ENCODE measurements around the gene SI. TPM values are rescaled to one million over a fixed set of nuclear protein-coding genes. Genes with fewer than 3 reads are reported as not detected.
"Not testable (repeated sequence)": the region's sequence is repeated elsewhere in the genome, so short reads cannot be mapped to it uniquely, and the experiment has no call there.

Gene SI
- total RNA-seq, 1 experiment from 2014 or later: not detected

DNA sequence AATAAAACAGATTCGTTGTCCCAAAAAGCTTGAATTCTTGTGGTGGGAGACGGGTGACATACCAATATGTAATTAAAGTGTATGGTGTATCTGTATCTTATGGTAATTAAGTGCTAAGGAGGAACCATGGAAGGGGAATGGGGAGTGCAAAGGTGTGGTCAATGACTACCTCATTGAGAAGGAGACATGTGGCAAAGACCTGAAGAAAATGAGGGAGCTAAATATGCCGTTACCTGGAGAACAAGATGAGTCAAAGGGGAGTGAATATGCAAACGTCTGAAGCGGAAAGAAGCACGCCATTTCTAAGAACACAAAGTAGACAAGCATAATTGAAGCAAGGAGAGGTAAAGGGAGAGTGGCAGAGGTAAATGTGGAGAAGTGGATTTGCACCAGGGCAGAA, 115.7 kb downstream of the SI start:
- H3K9me3 ChIP-seq (ENCODE audit: low read length): no peaks in the 10 kb centered on the region
- H3K4me1 ChIP-seq (ENCODE audit: insufficient read depth, low read length): no peaks in the 10 kb centered on the region
- no peak overlapping the region for H2AFZ ChIP-seq (ENCODE audit: low read length)
- TF ChIP-seq EZH2phosphoT487 (IDR thresholded peaks at IDR 0.05; ENCODE audit: borderline replicate concordance, low read length) (no peak), EZH2 (IDR thresholded peaks at IDR 0.05; ENCODE audit: low read length, unreplicated experiment) (no peak)
- TF ChIP-seq, protein P1, sequence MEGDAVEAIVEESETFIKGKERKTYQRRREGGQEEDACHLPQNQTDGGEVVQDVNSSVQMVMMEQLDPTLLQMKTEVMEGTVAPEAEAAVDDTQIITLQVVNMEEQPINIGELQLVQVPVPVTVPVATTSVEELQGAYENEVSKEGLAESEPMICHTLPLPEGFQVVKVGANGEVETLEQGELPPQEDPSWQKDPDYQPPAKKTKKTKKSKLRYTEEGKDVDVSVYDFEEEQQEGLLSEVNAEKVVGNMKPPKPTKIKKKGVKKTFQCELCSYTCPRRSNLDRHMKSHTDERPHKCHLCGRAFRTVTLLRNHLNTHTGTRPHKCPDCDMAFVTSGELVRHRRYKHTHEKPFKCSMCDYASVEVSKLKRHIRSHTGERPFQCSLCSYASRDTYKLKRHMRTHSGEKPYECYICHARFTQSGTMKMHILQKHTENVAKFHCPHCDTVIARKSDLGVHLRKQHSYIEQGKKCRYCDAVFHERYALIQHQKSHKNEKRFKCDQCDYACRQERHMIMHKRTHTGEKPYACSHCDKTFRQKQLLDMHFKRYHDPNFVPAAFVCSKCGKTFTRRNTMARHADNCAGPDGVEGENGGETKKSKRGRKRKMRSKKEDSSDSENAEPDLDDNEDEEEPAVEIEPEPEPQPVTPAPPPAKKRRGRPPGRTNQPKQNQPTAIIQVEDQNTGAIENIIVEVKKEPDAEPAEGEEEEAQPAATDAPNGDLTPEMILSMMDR (conservative IDR thresholded peaks at IDR 0.05; ENCODE audit: low read depth, low read length): no peak
- no peaks in the 10 kb centered on the region for H3K79me2 ChIP-seq (ENCODE audit: low read length)
- H3F3A ChIP-seq (ENCODE audit: low read length, unreplicated experiment): no peaks in the 10 kb centered on the region
- no peak overlapping the region for H3K4me3 ChIP-seq (ENCODE audit: low read length)
- CTCF ChIA-PET: no interaction called here
- no peak overlapping the region for H3K27ac ChIP-seq (ENCODE audit: low read length)
- no peak overlapping the region for H3K4me2 ChIP-seq (ENCODE audit: low read length)
- intact Hi-C loops (cut with micrococcal nuclease): no loop called here
- no peaks in the 10 kb centered on the region for H3K27me3 ChIP-seq (ENCODE audit: low read length)
- POLR2A ChIA-PET (ENCODE audit: unreplicated experiment): no interaction called here
- no TSS peak for BruUV-seq (replicated peaks)
- no peaks in the 10 kb centered on the region for H3K9me2 ChIP-seq (replicated peaks; ENCODE audit: low read length)
- no peaks in the 10 kb centered on the region for H4K20me1 ChIP-seq (ENCODE audit: low read length)
- DNase-seq (no peak), ATAC-seq (no peak)
- no peak overlapping the region for H3K9ac ChIP-seq (ENCODE audit: low read length)
- H3K36me3 ChIP-seq (ENCODE audit: low read depth, low read length): no peaks in the 10 kb centered on the region

DNA sequence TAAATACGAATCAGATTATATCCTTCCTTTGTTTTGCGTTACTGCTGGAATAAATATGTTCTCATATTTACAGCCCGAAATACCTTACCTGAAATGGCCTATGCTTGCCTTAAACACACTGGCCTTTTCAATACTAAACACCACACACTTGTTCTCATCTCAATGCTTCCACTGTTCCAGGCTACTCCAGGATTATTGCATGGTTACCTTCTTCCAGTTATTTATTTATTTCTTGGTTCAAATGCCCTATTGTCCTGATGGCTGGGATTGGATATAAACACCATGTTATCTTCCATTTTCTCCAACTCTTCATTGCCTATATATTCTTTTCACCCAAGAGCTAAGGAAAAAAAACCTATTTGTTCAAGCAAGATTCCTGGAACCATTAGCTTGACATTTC, 125.3 kb downstream of the SI start:
- DNase-seq (no peak), ATAC-seq (no peak)
- H3K27me3 ChIP-seq (ENCODE audit: low read length): no peaks in the 10 kb centered on the region
- H2AFZ ChIP-seq (ENCODE audit: low read length): no peak overlapping the region
- no peak overlapping the region for H3K4me2 ChIP-seq (ENCODE audit: low read length)
- H3K9me2 ChIP-seq (replicated peaks; ENCODE audit: low read length): no peaks in the 10 kb centered on the region
- intact Hi-C loops (cut with micrococcal nuclease): no loop called here
- POLR2A ChIA-PET (ENCODE audit: unreplicated experiment): no interaction called here
- CTCF ChIA-PET: no interaction called here
- no peak for TF ChIP-seq EZH2phosphoT487 (IDR thresholded peaks at IDR 0.05; ENCODE audit: borderline replicate concordance, low read length)
- no peak for TF ChIP-seq EZH2 (IDR thresholded peaks at IDR 0.05; ENCODE audit: low read length, unreplicated experiment)
- TF ChIP-seq, protein P1 (conservative IDR thresholded peaks at IDR 0.05; ENCODE audit: low read depth, low read length): no peak
- H4K20me1 ChIP-seq (ENCODE audit: low read length): no peaks in the 10 kb centered on the region
- no peaks in the 10 kb centered on the region for H3K4me1 ChIP-seq (ENCODE audit: insufficient read depth, low read length)
- no peaks in the 10 kb centered on the region for H3F3A ChIP-seq (ENCODE audit: low read length, unreplicated experiment)
- no peak overlapping the region for H3K9ac ChIP-seq (ENCODE audit: low read length)
- no TSS peak for BruUV-seq (replicated peaks)
- H3K79me2 ChIP-seq (ENCODE audit: low read length): no peaks in the 10 kb centered on the region
- H3K9me3 ChIP-seq (ENCODE audit: low read length): 0 out of 2 replicates have a peak, but pooled peaks cover 5% of the 10 kb centered on the region
- no peak overlapping the region for H3K27ac ChIP-seq (ENCODE audit: low read length)
- no peaks in the 10 kb centered on the region for H3K36me3 ChIP-seq (ENCODE audit: low read depth, low read length)
- no peak overlapping the region for H3K4me3 ChIP-seq (ENCODE audit: low read length)

DNA sequence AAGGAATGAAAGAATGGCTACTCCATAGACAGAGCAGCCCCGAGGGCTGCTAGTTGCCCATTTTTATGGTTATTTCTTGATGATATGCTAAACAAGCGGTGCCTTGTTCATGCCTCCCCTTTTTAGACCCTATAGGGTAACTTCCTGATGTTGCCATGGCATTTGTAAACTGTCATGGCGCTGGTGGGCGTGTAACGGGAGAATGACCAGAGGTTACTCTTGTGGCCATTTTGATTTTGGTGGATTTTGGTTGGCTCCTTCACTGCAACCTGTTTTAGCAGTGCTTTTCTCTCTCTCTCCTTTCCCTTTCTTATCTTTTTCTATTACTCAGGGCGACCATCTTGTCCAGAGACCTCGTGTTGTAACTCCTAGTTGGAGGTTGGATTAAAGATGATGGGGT, 126.9 kb downstream of the SI start:
- BruUV-seq (replicated peaks); H3K9me3 ChIP-seq (ENCODE audit: low read length); H3K79me2 ChIP-seq (ENCODE audit: low read length); POLR2A ChIA-PET (ENCODE audit: unreplicated experiment); H4K20me1 ChIP-seq (ENCODE audit: low read length); H3F3A ChIP-seq (ENCODE audit: low read length, unreplicated experiment); H3K4me1 ChIP-seq (ENCODE audit: insufficient read depth, low read length); H3K36me3 ChIP-seq (ENCODE audit: low read depth, low read length); CTCF ChIA-PET; DNase-seq; H3K9me2 ChIP-seq (replicated peaks; ENCODE audit: low read length); H3K27me3 ChIP-seq (ENCODE audit: low read length); H3K9ac ChIP-seq (ENCODE audit: low read length); intact Hi-C loops (cut with micrococcal nuclease); H3K27ac ChIP-seq (ENCODE audit: low read length); ATAC-seq: not testable (repeated sequence)
- Histone ChIP-seq H2AFZ (ENCODE audit: low read length) (peak overlapping the region; percentile 39), H3K4me2 (ENCODE audit: low read length) (0 out of 2 replicates have a peak overlapping the region, but pooled peaks have one; percentile 35), H3K4me3 (ENCODE audit: low read length) (peak overlapping the region; percentile 27; the same call in 1 of the 2 replicates)

Measured in PC-3 (cell line).